Mesangial cell (primary cell): ENCODE measurements around the gene DCAF16. TPM values are rescaled to one million over a fixed set of nuclear protein-coding genes. Genes with fewer than 3 reads are reported as not detected.

Experiments
- total RNA-seq: library from RNA; depleted of rRNA; stranded (reverse); fragments of >200 nt; gene quantifications from 2 replicates; pipeline ENCODE4 v1.2.3, GENCODE V29; 2015

DCAF16 gene
- total RNA-seq, result 19.7 and 22.4 TPM in 2 replicates

DNA sequence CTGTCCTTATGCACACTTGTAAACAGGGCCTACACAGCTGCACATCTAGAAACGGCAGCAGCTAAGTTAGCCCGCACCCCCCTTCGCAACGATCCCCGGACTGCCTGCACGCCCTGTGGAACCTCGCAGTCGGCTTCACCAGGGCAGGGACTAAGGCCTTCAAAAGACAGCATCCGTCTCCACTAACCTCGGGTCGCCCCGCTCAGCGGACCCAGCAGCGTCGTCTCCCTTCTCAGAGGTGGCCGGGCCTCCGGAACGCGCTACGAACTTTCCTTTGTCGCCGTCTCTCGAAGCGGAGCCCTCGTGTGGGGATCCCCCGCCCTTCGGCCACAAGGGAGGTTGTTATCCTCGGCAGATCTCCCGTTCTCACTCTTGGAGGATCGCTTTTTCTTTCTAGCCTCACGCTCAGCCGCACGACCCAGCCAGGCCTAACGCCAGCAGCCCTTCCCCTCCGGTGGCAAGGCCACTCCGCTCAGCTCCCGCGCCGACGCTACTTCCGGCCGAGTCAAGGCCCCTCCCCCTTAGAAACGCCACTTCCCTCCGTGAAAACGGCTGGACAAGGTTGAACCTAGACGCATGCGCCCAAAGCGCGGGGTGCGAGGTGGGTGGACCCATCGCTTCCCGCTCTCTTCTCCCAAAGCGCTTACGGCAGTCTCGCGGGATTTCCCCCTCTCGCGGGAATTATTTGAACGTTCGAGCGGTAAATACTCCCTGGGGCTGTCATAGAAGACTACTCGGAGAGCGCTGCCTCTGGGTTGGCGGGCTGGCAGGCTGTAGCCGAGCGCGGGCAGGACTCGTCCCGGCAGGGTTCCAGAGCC lies at the start of gene DCAF16, which contains the start of gene NCAPG:
Gene DCAF16, minus strand, starts transcription at position 498 of the 818 bp plus-strand sequence. CDS start 6,616 bp downstream, outside the sequence.
Gene NCAPG, plus strand, starts transcription at position 720 of the 818 bp plus-strand sequence. CDS start 99 bp downstream, outside the sequence.

DNA sequence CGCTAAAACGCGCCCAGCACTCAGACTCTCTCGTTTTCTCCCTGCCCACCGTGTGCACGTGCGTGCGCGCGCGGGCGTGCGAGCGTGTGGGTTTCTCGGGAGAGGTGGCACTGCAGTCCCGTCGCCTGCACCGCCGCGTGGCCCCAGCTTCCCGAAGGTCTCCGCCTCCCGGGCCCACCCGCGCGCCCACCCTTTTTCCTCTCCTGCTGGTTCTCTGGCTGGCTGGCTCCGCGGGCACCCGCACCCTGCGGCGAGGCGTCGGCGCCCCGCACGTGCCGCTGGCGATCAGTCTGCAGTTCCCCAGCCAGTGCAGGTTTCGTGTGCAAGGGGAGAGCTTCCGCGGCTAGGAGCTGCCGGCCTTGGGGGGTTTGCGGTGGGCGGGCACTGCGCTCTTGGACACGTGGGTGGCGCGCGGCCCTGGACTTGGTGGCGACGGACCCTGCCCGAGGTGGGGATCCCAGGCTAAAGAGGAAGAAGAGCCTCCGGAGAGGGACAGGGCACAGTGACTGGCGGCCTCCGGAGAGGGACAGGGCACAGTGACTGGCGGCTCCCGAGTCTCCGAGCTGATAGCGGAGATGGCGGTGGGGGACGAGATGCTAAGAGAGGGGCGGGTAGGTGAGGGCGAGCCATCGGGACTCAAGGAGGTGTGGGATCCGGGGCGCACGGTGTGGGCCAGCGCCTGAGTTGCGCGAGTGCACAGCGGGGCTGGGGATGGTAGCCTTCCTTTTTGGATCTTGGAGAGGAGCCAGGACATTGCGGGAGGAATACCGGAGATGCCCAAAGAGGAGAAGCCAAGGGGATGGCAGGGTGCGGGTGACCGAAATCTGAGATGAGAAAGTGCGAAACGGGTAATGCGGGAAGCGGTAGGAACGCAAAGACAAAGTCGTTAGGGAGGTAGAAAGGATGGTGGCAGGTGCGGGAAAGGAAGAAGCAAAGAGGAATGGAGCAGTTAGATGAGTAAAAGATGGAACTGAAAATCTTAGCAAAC lies 29.0 kb downstream of the DCAF16 start, which contains the start of gene FAM184B:
Gene FAM184B, minus strand, starts transcription at position 322 of the 988 bp plus-strand sequence. CDS start 322 bp downstream, outside the sequence.

Other genes starting within 250 kb of the DCAF16 start
- 49.2 and 57.2 TPM in 2 replicates for gene LAP3, start 233.6 kb downstream of the DCAF16 start, total RNA-seq
- gene MED28, start 196.1 kb downstream of the DCAF16 start, total RNA-seq, result 4.2 and 7.4 TPM in 2 replicates
- gene FAM184B, start 29.1 kb downstream of the DCAF16 start, total RNA-seq, result not detected in 2 replicates
- gene NCAPG, start 222 bp upstream of the DCAF16 start, total RNA-seq, result 1.4 and 40.9 TPM in 2 replicates
- gene LCORL, start 211.0 kb upstream of the DCAF16 start, total RNA-seq, result 9.3 and 16.0 TPM in 2 replicates